GM23338 (cell line): ENCODE data around the gene TBC1D5.

ENCODE experiments used
- CREB1 ChIP-seq: fragments of 250-450 bp; sonication (Bioruptor Pico); IDR thresholded peaks from 2 replicates; pipeline ENCODE4 v1.5.0; 2020; ENCODE audit warnings: low read depth, mild to moderate bottlenecking, moderate library complexity
- EZH2 ChIP-seq: fragments of 200-600 bp; sonication (generic); IDR thresholded peaks from one replicate; pipeline ENCODE4 v1.8.0; 2017; ENCODE audit warnings: antibody characterized with exemption, mild to moderate bottlenecking, low read depth; ENCODE audit not compliant: unreplicated experiment
- EZH2phosphoT487 ChIP-seq: fragments of 200-600 bp; sonication (generic); IDR thresholded peaks from one replicate; pipeline ENCODE4 v1.8.1; 2018; ENCODE audit warnings: antibody characterized with exemption; ENCODE audit not compliant: unreplicated experiment
- POLR2AphosphoS5 ChIP-seq: IDR thresholded peaks from 2 replicates; pipeline ENCODE4 v1.6.1; 2016; ENCODE audit warnings: antibody characterized with exemption, low read depth
- ZNF114 ChIP-seq: fragments of 250-450 bp; sonication (Bioruptor Pico); IDR thresholded peaks from 2 replicates; pipeline ENCODE4 v1.5.0; 2020; ENCODE audit warnings: mild to moderate bottlenecking, moderate library complexity
- ZNF331 ChIP-seq: fragments of 250-450 bp; sonication (Bioruptor Pico); IDR thresholded peaks from 2 replicates; pipeline ENCODE4 v1.5.0; 2020; ENCODE audit warnings: low read depth, mild to moderate bottlenecking, moderate library complexity
- TF ChIP-seq, protein P1 (sequence below), 2 experiments: fragments of 200-600 bp in 1 of 2; sonication (generic) in 1 of 2; conservative IDR thresholded peaks; 2 replicates each; pipeline versions ENCODE4 v1.5.1 to v1.6.1; 2016 to 2017; ENCODE audit warnings: antibody characterized with exemption in 2 of 2, low read depth in 2 of 2, mild to moderate bottlenecking in 2 of 2, moderate library complexity in 1 of 2
- TF ChIP-seq, protein P2 (sequence below): IDR thresholded peaks from one replicate; pipeline ENCODE4 v1.6.1; 2018; ENCODE audit warnings: antibody characterized with exemption; ENCODE audit not compliant: unreplicated experiment
- TF ChIP-seq, protein P3 (sequence below): IDR thresholded peaks from 2 replicates; pipeline ENCODE4 v1.6.1; 2016; ENCODE audit warnings: antibody characterized with exemption
- TF ChIP-seq, protein P4 (sequence below): fragments of 250-450 bp; sonication (Bioruptor Pico); IDR thresholded peaks from 2 replicates; pipeline ENCODE4 v1.5.0; 2020; ENCODE audit warnings: mild to moderate bottlenecking, moderate library complexity

DNA sequence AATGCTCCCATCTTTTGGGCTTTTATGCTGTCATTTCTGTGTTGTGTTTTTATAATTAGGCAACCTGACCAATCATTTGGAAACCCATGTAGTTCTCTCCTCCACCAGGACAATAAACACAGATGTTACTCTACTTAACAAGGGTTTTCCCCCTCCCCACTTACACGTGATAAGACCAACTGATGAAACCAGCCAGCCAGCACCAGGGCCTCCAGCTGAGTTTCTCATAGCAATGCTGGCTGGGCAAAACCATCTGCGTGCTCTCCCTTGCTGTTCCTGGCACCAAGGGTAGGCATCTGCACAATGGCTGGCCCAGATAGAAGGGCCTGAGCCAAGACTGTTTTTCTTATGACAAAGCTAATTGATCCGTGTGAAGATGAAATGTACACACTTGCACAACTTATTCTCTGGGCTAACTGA lies 547.2 kb downstream of the TBC1D5 start:
- TF ChIP-seq EZH2, result no peak
- TF ChIP-seq, protein P1, sequence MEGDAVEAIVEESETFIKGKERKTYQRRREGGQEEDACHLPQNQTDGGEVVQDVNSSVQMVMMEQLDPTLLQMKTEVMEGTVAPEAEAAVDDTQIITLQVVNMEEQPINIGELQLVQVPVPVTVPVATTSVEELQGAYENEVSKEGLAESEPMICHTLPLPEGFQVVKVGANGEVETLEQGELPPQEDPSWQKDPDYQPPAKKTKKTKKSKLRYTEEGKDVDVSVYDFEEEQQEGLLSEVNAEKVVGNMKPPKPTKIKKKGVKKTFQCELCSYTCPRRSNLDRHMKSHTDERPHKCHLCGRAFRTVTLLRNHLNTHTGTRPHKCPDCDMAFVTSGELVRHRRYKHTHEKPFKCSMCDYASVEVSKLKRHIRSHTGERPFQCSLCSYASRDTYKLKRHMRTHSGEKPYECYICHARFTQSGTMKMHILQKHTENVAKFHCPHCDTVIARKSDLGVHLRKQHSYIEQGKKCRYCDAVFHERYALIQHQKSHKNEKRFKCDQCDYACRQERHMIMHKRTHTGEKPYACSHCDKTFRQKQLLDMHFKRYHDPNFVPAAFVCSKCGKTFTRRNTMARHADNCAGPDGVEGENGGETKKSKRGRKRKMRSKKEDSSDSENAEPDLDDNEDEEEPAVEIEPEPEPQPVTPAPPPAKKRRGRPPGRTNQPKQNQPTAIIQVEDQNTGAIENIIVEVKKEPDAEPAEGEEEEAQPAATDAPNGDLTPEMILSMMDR (conservative IDR thresholded peaks at IDR 0.05; ENCODE audit: low read depth in 2 of 2), result no peak
- TF ChIP-seq ZNF331 (CRISPR knock-in tag), result no peak
- TF ChIP-seq POLR2AphosphoS5, result no peak
- TF ChIP-seq ZNF114 (CRISPR knock-in tag), result no peak
- TF ChIP-seq, protein P2, sequence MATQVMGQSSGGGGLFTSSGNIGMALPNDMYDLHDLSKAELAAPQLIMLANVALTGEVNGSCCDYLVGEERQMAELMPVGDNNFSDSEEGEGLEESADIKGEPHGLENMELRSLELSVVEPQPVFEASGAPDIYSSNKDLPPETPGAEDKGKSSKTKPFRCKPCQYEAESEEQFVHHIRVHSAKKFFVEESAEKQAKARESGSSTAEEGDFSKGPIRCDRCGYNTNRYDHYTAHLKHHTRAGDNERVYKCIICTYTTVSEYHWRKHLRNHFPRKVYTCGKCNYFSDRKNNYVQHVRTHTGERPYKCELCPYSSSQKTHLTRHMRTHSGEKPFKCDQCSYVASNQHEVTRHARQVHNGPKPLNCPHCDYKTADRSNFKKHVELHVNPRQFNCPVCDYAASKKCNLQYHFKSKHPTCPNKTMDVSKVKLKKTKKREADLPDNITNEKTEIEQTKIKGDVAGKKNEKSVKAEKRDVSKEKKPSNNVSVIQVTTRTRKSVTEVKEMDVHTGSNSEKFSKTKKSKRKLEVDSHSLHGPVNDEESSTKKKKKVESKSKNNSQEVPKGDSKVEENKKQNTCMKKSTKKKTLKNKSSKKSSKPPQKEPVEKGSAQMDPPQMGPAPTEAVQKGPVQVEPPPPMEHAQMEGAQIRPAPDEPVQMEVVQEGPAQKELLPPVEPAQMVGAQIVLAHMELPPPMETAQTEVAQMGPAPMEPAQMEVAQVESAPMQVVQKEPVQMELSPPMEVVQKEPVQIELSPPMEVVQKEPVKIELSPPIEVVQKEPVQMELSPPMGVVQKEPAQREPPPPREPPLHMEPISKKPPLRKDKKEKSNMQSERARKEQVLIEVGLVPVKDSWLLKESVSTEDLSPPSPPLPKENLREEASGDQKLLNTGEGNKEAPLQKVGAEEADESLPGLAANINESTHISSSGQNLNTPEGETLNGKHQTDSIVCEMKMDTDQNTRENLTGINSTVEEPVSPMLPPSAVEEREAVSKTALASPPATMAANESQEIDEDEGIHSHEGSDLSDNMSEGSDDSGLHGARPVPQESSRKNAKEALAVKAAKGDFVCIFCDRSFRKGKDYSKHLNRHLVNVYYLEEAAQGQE, result no peak
- TF ChIP-seq CREB1 (CRISPR knock-in tag), result no peak
- no peak for TF ChIP-seq EZH2phosphoT487
- TF ChIP-seq, protein P3, sequence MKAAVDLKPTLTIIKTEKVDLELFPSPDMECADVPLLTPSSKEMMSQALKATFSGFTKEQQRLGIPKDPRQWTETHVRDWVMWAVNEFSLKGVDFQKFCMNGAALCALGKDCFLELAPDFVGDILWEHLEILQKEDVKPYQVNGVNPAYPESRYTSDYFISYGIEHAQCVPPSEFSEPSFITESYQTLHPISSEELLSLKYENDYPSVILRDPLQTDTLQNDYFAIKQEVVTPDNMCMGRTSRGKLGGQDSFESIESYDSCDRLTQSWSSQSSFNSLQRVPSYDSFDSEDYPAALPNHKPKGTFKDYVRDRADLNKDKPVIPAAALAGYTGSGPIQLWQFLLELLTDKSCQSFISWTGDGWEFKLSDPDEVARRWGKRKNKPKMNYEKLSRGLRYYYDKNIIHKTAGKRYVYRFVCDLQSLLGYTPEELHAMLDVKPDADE, result no peak
- TF ChIP-seq, protein P4, sequence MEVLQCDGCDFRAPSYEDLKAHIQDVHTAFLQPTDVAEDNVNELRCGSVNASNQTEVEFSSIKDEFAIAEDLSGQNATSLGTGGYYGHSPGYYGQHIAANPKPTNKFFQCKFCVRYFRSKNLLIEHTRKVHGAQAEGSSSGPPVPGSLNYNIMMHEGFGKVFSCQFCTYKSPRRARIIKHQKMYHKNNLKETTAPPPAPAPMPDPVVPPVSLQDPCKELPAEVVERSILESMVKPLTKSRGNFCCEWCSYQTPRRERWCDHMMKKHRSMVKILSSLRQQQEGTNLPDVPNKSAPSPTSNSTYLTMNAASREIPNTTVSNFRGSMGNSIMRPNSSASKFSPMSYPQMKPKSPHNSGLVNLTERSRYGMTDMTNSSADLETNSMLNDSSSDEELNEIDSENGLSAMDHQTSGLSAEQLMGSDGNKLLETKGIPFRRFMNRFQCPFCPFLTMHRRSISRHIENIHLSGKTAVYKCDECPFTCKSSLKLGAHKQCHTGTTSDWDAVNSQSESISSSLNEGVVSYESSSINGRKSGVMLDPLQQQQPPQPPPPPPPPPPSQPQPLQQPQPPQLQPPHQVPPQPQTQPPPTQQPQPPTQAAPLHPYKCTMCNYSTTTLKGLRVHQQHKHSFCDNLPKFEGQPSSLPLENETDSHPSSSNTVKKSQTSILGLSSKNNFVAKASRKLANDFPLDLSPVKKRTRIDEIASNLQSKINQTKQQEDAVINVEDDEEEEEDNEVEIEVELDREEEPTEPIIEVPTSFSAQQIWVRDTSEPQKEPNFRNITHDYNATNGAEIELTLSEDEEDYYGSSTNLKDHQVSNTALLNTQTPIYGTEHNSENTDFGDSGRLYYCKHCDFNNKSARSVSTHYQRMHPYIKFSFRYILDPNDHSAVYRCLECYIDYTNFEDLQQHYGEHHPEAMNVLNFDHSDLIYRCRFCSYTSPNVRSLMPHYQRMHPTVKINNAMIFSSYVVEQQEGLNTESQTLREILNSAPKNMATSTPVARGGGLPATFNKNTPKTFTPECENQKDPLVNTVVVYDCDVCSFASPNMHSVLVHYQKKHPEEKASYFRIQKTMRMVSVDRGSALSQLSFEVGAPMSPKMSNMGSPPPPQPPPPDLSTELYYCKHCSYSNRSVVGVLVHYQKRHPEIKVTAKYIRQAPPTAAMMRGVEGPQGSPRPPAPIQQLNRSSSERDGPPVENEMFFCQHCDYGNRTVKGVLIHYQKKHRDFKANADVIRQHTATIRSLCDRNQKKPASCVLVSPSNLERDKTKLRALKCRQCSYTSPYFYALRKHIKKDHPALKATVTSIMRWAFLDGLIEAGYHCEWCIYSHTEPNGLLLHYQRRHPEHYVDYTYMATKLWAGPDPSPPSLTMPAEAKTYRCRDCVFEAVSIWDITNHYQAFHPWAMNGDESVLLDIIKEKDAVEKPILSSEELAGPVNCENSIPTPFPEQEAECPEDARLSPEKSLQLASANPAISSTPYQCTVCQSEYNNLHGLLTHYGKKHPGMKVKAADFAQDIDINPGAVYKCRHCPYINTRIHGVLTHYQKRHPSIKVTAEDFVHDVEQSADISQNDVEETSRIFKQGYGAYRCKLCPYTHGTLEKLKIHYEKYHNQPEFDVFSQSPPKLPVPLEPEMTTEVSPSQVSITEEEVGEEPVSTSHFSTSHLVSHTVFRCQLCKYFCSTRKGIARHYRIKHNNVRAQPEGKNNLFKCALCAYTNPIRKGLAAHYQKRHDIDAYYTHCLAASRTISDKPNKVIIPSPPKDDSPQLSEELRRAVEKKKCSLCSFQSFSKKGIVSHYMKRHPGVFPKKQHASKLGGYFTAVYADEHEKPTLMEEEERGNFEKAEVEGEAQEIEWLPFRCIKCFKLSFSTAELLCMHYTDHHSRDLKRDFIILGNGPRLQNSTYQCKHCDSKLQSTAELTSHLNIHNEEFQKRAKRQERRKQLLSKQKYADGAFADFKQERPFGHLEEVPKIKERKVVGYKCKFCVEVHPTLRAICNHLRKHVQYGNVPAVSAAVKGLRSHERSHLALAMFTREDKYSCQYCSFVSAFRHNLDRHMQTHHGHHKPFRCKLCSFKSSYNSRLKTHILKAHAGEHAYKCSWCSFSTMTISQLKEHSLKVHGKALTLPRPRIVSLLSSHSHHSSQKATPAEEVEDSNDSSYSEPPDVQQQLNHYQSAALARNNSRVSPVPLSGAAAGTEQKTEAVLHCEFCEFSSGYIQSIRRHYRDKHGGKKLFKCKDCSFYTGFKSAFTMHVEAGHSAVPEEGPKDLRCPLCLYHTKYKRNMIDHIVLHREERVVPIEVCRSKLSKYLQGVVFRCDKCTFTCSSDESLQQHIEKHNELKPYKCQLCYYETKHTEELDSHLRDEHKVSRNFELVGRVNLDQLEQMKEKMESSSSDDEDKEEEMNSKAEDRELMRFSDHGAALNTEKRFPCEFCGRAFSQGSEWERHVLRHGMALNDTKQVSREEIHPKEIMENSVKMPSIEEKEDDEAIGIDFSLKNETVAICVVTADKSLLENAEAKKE (CRISPR knock-in tag), result no peak
